Ovary (tissue), 3 donors: ENCODE results near the gene RNF7.

ENCODE experiments used
- EP300 ChIP-seq: sonication (generic); formaldehyde crosslinking; IDR thresholded peaks from one replicate; pipeline ENCODE4 v1.6.1; 2017; ENCODE audit warnings: antibody characterized with exemption
- TF ChIP-seq, protein P1 (sequence below), 3 donors: fragments of 450-650 bp in 2 of 3; fragments of 200-600 bp in 1 of 3; IDR thresholded peaks; one replicate each; pipeline versions ENCODE4 v1.5.1 to v1.8.0; 2016 to 2022; ENCODE audit warnings: antibody characterized with exemption in 3 of 3, mild to moderate bottlenecking in 1 of 3
- donor health status: DM: no; HTN: no; CAD: no.

DNA sequence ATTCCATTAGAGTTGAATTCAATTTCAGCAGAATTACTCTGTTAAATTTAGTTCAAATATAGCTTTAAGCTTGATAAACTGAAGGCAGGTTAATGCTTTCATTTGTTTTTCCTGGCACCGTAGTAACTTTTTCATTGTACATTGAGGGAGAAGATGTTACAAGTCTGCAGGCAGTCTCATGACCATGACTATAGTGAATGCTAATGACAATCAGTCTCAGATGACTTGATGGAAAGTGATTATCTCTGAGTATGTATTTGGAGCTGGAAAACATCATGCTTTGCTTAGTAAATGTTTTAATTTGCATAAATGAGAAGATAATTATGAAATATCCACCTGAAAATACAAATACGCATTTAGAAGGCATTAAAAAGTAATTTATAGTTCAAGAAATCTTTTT, 16.0 kb upstream of the RNF7 start:
- TF ChIP-seq, protein P1, sequence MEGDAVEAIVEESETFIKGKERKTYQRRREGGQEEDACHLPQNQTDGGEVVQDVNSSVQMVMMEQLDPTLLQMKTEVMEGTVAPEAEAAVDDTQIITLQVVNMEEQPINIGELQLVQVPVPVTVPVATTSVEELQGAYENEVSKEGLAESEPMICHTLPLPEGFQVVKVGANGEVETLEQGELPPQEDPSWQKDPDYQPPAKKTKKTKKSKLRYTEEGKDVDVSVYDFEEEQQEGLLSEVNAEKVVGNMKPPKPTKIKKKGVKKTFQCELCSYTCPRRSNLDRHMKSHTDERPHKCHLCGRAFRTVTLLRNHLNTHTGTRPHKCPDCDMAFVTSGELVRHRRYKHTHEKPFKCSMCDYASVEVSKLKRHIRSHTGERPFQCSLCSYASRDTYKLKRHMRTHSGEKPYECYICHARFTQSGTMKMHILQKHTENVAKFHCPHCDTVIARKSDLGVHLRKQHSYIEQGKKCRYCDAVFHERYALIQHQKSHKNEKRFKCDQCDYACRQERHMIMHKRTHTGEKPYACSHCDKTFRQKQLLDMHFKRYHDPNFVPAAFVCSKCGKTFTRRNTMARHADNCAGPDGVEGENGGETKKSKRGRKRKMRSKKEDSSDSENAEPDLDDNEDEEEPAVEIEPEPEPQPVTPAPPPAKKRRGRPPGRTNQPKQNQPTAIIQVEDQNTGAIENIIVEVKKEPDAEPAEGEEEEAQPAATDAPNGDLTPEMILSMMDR (IDR thresholded peaks at IDR 0.05) = no peak
- no peak for TF ChIP-seq EP300
